ENCODE data around the gene FARS2. TPM values are rescaled to one million over a fixed set of nuclear protein-coding genes. Genes with fewer than 3 reads are reported as not detected.

Gene FARS2
- total RNA-seq, 2 experiments from 2014 or later, result 18.4 to 20.0 TPM

DNA sequence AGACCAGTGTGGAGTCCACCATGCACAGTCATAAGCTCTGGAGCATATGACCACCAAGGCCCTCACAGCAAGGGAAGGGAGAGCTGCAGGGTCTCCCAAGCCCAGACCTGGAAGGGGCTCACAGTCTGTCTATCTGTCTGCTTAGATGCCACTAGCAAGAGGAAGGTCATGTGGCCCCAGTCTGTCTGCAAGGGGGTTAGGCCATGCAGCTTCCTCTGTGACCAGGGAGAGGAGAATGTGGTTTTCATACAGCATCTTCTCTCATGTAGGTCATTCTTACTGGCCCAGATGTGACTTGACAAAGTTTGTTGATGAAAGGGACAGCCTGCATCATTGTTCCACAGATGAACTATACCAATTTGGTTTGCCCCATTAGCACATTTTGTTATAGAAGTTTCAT lies 260.8 kb downstream of the FARS2 start:
- DNase-seq, result no peak
- Mint-ChIP-seq H3K27ac (no peak overlapping the region), H3K4me3 (no peak overlapping the region), H3K36me3 (peaks cover 12% of the 10 kb centered on the region), H3K4me1 (peaks cover 31% of the 10 kb centered on the region), H3K9me3 (peaks cover 1% of the 10 kb centered on the region), H3K27me3 (no peaks in the 10 kb centered on the region)

DNA sequence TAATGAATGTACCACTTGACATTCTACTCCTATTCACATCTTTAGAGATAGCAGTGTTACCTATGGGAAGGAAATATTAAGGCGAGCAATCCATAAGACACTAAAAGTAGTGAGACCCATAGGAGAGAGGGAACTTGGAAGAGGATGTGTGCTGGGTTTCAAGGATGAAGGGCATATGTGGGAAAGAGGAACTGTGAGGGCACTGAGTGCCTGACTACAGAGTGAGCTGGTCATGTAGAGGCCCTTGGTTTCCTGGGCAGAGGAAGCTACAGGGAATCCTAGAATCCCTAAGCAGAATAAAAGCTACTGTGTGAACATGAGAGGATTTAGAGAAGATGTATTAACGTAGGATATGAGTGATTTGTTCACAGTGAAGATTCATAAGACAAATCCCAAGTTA lies 262.8 kb downstream of the FARS2 start:
- peaks cover 1% of the 10 kb centered on the region for H3K9me3 Mint-ChIP-seq
- peaks cover 19% of the 10 kb centered on the region for H3K4me1 Mint-ChIP-seq
- H3K27me3 Mint-ChIP-seq, result no peaks in the 10 kb centered on the region
- no peak overlapping the region for H3K27ac Mint-ChIP-seq
- H3K36me3 Mint-ChIP-seq, result peaks cover 12% of the 10 kb centered on the region
- no peak for DNase-seq
- no peak overlapping the region for H3K4me3 Mint-ChIP-seq

DNA sequence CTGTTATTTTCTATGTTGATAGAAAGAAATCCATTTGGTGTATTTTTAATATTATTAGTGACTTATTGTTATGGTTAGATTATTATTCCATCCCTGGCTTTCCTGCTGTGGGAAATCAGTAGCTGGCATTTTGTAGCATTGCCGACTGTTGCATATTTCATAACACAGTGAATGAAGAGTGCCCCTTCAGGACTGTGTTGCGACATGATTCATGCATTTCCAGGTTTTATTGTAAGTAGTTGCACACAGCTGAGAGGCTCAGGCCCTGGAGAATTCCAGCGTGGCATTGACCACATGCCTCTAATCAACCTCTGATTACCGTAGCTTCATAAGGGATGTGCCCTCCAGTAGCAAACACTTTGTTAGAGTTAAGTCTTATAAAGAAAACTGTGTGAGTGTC lies 263.9 kb downstream of the FARS2 start:
- Mint-ChIP-seq H3K9me3 (peaks cover 1% of the 10 kb centered on the region), H3K4me3 (no peak overlapping the region), H3K36me3 (peaks cover 9% of the 10 kb centered on the region), H3K4me1 (peaks cover 10% of the 10 kb centered on the region), H3K27ac (no peak overlapping the region), H3K27me3 (no peaks in the 10 kb centered on the region)
- no peak for DNase-seq

DNA sequence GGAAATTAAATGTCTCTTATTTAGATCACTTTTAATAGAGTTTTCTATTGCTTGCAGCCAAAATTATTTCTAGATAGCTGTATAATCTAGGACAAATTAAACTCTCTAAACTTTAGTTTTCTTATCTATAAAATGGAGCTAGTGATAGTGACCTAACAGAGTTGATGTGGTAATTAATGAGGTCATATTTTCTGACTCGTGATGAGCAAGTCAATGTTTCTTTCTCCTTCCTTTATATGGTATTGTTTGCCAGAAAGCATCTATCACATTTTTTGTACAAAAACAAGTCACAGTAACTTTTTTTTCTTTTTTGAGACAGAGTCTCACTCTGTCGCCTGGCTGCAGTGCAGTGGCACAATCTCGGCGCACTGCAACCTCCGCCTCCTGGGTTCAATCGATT lies 267.7 kb downstream of the FARS2 start:
- no peak overlapping the region for H3K27ac Mint-ChIP-seq
- H3K4me1 Mint-ChIP-seq, result peaks cover 3% of the 10 kb centered on the region
- no peak for DNase-seq
- H3K36me3 Mint-ChIP-seq, result peaks cover 11% of the 10 kb centered on the region
- H3K27me3 Mint-ChIP-seq, result no peaks in the 10 kb centered on the region
- H3K9me3 Mint-ChIP-seq, result no peaks in the 10 kb centered on the region
- no peak overlapping the region for H3K4me3 Mint-ChIP-seq

DNA sequence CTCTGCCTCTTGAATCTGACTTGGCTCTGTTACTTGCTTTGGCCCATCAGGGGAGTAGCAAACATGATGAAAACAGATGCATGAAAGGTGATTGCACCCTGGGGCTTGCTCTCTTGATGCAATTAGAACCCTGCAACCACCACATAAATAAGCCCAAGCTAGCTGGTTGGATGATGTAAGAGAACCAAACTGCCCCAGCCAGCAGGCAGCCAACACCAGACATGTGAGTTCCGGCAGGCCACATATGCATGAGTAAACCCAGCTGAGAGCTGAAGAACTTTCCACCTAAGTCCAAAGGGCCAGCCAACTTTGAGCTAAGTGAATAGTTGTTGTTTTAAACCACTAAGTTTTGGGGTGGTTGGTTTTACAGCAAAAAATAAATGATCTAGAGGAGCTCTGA lies 268.4 kb downstream of the FARS2 start:
- no peaks in the 10 kb centered on the region for H3K9me3 Mint-ChIP-seq
- H3K4me3 Mint-ChIP-seq, result no peak overlapping the region
- H3K4me1 Mint-ChIP-seq, result peaks cover 4% of the 10 kb centered on the region
- DNase-seq, result no peak
- H3K27me3 Mint-ChIP-seq, result no peaks in the 10 kb centered on the region
- H3K36me3 Mint-ChIP-seq, result peaks cover 16% of the 10 kb centered on the region
- H3K27ac Mint-ChIP-seq, result no peak overlapping the region

- no peaks in the 10 kb centered on the region for H3K27me3 Mint-ChIP-seq
- peaks cover 14% of the 10 kb centered on the region for H3K36me3 Mint-ChIP-seq
- H3K4me3 Mint-ChIP-seq, result no peak overlapping the region
- no peak for DNase-seq
- no peak overlapping the region for H3K27ac Mint-ChIP-seq
- H3K4me1 Mint-ChIP-seq, result peaks cover 5% of the 10 kb centered on the region
- H3K9me3 Mint-ChIP-seq, result no peaks in the 10 kb centered on the region
These were observed 269.8 kb downstream of the FARS2 start for GRCh38 chr6:5531161-5531560.

DNA sequence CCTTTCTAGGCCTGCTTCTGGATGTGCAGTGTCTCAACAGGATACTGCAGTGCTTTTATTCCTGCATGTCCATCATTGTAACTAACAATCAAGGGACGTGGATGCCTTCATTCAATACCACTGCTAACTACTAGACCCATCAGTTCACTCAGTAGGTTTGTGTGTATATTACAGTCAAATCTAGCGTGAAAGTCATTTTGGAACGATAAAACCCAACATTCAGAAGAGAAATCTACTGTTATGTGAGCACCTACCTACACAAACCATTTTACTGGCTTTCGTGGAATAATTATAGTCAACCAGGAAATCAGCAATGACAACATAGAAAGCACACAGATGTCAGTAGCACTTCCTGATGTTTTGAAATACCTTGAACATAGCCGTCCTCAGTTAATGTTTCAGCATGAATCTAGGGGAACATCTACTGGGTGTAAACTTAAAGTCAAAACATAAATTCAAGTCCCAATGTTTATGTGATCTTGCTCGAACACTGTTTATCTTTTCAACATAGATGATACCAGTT lies 270.6 kb downstream of the FARS2 start:
- H3K36me3 Mint-ChIP-seq, result peaks cover 15% of the 10 kb centered on the region
- H3K9me3 Mint-ChIP-seq, result no peaks in the 10 kb centered on the region
- no peak overlapping the region for H3K27ac Mint-ChIP-seq
- DNase-seq, result no peak
- H3K4me3 Mint-ChIP-seq, result no peak overlapping the region
- no peaks in the 10 kb centered on the region for H3K27me3 Mint-ChIP-seq
- H3K4me1 Mint-ChIP-seq, result peaks cover 5% of the 10 kb centered on the region

- Mint-ChIP-seq H3K4me1 (peaks cover 5% of the 10 kb centered on the region), H3K27ac (no peak overlapping the region), H3K36me3 (peaks cover 20% of the 10 kb centered on the region), H3K9me3 (no peaks in the 10 kb centered on the region), H3K4me3 (no peak overlapping the region), H3K27me3 (no peaks in the 10 kb centered on the region)
- DNase-seq, result no peak
These were observed 271.6 kb downstream of the FARS2 start for GRCh38 chr6:5532941-5533340.

GRCh38 chr6:5534643-5535042 lies 273.3 kb downstream of the FARS2 start:
- no peaks in the 10 kb centered on the region for H3K27me3 Mint-ChIP-seq
- H3K4me3 Mint-ChIP-seq, result no peak overlapping the region
- peaks cover 21% of the 10 kb centered on the region for H3K36me3 Mint-ChIP-seq
- no peak for DNase-seq
- no peaks in the 10 kb centered on the region for H3K9me3 Mint-ChIP-seq
- H3K4me1 Mint-ChIP-seq, result peaks cover 5% of the 10 kb centered on the region
- H3K27ac Mint-ChIP-seq, result no peak overlapping the region

- Mint-ChIP-seq H3K4me3 (no peak overlapping the region), H3K27me3 (no peaks in the 10 kb centered on the region), H3K27ac (no peak overlapping the region), H3K4me1 (peaks cover 10% of the 10 kb centered on the region), H3K36me3 (peaks cover 31% of the 10 kb centered on the region), H3K9me3 (peaks cover 1% of the 10 kb centered on the region)
- no peak for DNase-seq
These were observed 275.3 kb downstream of the FARS2 start for GRCh38 chr6:5536644-5537043.

DNA sequence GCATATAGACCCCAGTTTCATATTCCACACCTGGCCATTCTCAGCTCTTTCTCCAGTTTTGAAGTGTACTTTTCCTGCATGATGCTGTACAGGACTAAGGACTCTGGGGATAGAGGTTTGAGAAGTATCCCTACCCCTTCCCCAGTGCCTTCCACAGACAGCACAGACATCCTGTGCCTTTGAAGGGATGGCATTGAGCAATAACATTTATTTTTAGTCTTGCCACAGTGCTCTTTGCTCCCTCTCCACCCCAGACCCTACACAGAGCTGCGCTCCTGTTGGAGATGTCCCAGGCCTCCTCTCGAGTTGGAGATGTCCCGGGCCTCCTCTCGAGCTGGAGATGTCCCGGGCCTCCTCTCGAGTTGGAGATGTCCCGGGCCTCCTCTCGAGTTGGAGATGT lies 275.8 kb downstream of the FARS2 start:
- Mint-ChIP-seq H3K4me1 (peaks cover 11% of the 10 kb centered on the region), H3K4me3 (no peak overlapping the region), H3K27ac (no peak overlapping the region), H3K9me3 (peaks cover 1% of the 10 kb centered on the region), H3K27me3 (no peaks in the 10 kb centered on the region), H3K36me3 (peaks cover 33% of the 10 kb centered on the region)
- no peak for DNase-seq

DNA sequence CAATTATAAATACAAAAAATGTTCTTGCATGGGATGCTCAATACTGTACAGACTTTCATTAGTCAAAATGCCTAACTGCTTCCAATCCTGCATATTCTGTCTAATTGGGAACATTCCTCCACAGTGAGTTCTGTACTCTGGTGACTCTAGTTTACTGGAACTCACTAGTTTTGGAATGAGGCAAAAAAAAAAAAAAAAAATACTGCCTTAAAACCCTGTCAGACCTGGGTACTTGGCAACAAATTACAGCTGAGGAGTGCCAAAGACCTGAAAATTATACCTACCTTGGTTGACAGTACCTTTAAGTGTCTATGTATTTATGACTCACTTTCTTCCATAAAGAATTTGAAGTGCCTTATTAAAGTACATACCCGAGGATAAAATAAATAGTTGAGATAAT lies 276.7 kb downstream of the FARS2 start:
- no peaks in the 10 kb centered on the region for H3K27me3 Mint-ChIP-seq
- DNase-seq, result no peak
- peaks cover 35% of the 10 kb centered on the region for H3K36me3 Mint-ChIP-seq
- H3K4me1 Mint-ChIP-seq, result peaks cover 10% of the 10 kb centered on the region
- H3K27ac Mint-ChIP-seq, result no peak overlapping the region
- H3K9me3 Mint-ChIP-seq, result peaks cover 1% of the 10 kb centered on the region
- H3K4me3 Mint-ChIP-seq, result no peak overlapping the region

- peaks cover 1% of the 10 kb centered on the region for H3K9me3 Mint-ChIP-seq
- H3K36me3 Mint-ChIP-seq, result peaks cover 41% of the 10 kb centered on the region
- peaks cover 8% of the 10 kb centered on the region for H3K4me1 Mint-ChIP-seq
- no peaks in the 10 kb centered on the region for H3K27me3 Mint-ChIP-seq
- no peak overlapping the region for H3K27ac Mint-ChIP-seq
- no peak for DNase-seq
- no peak overlapping the region for H3K4me3 Mint-ChIP-seq
These were observed 279.1 kb downstream of the FARS2 start for GRCh38 chr6:5540370-5540769.

- Mint-ChIP-seq H3K9me3 (peaks cover 1% of the 10 kb centered on the region), H3K27me3 (no peaks in the 10 kb centered on the region), H3K36me3 (peaks cover 44% of the 10 kb centered on the region), H3K4me1 (peaks cover 8% of the 10 kb centered on the region), H3K27ac (no peak overlapping the region), H3K4me3 (no peak overlapping the region)
- no peak for DNase-seq
These were observed 279.7 kb downstream of the FARS2 start for GRCh38 chr6:5541025-5541424.

GRCh38 chr6:5541751-5542432 lies 280.6 kb downstream of the FARS2 start:
- peaks cover 49% of the 10 kb centered on the region for H3K36me3 Mint-ChIP-seq
- no peak overlapping the region for H3K4me3 Mint-ChIP-seq
- H3K4me1 Mint-ChIP-seq, result peaks cover 8% of the 10 kb centered on the region
- no peak for DNase-seq
- H3K9me3 Mint-ChIP-seq, result peaks cover 3% of the 10 kb centered on the region
- H3K27ac Mint-ChIP-seq, result no peak overlapping the region
- H3K27me3 Mint-ChIP-seq, result no peaks in the 10 kb centered on the region

DNA sequence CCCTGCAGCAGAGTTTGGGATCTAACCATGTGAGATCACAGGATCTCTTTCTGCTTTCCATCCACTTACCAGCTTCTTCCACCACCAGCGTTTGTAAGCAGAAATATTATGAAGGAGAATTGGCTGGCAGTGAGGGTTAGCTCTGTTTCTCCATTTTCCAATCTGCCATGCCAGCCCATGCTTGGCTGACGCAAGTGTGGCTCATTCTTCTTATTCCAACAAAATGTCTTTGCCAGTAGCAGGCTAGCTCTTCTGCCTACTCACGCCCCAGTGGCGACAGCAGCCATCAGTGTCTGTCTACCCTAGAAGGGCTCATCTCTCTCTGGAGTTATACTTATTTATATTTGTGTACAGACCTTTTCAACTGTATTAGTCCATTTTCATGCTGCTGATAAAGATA lies 286.2 kb downstream of the FARS2 start:
- H3K27ac Mint-ChIP-seq, result no peak overlapping the region
- DNase-seq, result no peak
- H3K4me1 Mint-ChIP-seq, result no peaks in the 10 kb centered on the region
- H3K4me3 Mint-ChIP-seq, result no peak overlapping the region
- no peaks in the 10 kb centered on the region for H3K27me3 Mint-ChIP-seq
- peaks cover 66% of the 10 kb centered on the region for H3K36me3 Mint-ChIP-seq
- H3K9me3 Mint-ChIP-seq, result peaks cover 9% of the 10 kb centered on the region

Measured in activated naive CD8-positive, alpha-beta T cell treated with anti-CD3 and anti-CD28 coated beads for 36 hours (primary cell).